GM19099 (cell line): Measurements from ENCODE around the gene DNPEP.
A peak's percentile ranks its signal among the peaks of the same experiment; 100 is the strongest.

Experiments
- POLR2A ChIP-seq: IDR thresholded peaks from 3 replicates; pipeline ENCODE4 v1.6.1; 2011; ENCODE audit warnings: low read depth; ENCODE audit not compliant: insufficient read length; ENCODE audit errors: extremely low read depth

DNPEP gene

GRCh38 chr2:219387306-219388120, at the start of gene DNPEP:
Gene DNPEP, minus strand, starts transcription at chr2:219387912. Its CDS starts 118 bp downstream, at chr2:219387794.
- TF ChIP-seq POLR2A = peak; percentile 60

DNA sequence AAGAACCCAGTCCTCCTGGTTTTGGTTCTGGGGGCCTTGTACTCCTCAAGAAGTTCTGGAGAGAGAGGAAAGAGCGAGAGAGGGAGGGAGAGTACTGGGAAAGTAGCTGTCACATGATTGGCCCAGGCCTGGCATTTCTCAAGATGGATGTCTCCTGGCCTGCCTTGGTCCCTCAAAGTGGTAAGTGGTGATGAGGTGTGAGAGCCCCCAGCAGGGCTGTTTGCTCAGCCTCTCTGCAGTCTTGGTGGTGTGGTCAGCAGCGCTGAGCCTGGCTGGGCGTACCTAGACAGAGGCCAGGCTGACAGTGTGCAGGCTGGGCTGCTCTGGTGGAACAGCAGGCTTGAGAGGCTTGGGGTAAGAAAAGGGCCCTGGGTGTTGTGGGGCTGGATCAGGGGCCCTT, 49.4 kb upstream of the DNPEP start:
- no peak for TF ChIP-seq POLR2A

GRCh38 chr2:219436491-219436890, 48.8 kb upstream of the DNPEP start:
- no peak for TF ChIP-seq POLR2A

GRCh38 chr2:219435701-219436100, 48.0 kb upstream of the DNPEP start:
- TF ChIP-seq POLR2A = no peak

GRCh38 chr2:219434718-219435525, 47.2 kb upstream of the DNPEP start, which contains the start of gene SPEG:
Gene SPEG, plus strand, starts transcription at chr2:219434843. Its CDS starts 135 bp downstream, at chr2:219434978.
- TF ChIP-seq POLR2A = no peak

DNA sequence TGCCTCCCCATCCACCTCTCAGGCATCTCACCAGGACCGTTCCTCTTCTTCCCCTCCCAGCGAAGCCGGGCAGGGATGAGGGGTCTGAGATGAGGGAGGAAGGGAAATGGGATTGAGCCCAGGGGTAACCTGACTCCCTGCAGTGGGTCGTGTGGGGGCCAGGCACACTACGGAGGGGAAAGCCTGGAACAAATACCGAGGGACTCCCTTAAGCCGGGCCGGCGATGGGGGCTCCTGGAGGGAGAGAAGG, 46.7 kb upstream of the DNPEP start:
- no peak for TF ChIP-seq POLR2A

GRCh38 chr2:219433666-219434467, 46.2 kb upstream of the DNPEP start:
- TF ChIP-seq POLR2A = no peak

GRCh38 chr2:219430633-219431615, 43.2 kb upstream of the DNPEP start:
- no peak for TF ChIP-seq POLR2A

DNA sequence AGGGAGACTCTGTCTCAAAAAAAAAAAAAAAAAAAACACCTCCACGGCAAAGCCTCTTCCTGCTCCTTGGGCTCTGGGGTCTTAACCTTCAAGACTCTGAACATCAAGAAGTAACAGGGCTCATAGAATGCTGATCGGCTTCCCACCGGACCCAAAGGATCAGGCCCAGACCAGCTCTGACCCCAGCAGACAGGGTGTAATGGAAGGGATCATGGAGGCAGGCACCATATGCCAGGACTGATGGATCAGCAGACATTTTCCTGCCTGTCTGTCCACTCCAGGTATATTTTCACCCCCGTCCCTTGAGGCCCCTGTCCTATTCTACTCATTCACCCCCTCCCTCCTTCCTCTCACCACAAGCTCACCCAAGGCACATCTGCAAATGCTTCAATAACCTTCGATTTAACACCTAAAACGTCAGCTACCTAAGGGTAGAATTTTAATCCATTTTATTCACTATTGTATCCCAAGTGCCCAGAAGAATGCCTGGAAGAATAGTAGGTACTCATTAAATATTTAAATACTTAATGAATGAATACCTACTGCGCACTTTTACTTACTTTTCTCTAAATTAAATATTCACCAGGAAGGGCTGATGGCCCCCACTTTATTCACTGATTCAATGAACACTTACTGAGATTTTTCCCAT, 42.4 kb upstream of the DNPEP start:
- no peak for TF ChIP-seq POLR2A

GRCh38 chr2:219428469-219428868, 40.8 kb upstream of the DNPEP start:
- TF ChIP-seq POLR2A = no peak

DNA sequence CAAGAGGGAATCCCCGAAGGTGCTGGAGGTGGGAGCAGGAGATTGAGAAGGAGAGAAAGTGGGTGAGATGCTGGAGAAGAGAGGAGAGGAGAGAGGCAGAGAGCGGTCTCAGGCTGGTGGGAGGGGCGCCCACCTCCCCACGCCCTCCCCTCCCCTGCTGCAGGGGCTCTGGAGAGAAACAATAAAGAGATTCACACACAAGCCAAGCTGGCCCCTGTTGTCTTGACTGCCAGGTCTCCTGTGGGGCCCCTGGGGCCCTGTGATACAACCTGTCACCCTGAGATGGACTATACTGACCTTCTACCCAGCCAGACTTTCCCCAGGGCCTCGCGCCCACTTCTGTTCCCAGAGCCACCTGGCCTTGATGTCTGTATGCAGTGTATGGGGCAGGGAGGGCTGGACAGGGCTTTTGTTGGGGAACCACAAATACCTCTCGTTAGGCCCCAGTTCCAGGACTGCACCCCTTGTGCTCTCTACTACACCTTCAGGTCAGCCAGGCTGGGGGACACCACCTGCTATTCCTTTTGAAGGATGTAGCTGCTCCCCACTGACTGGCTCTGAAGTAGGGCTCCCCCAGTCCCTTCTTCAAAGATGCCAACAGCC, 38.9 kb upstream of the DNPEP start:
- no peak for TF ChIP-seq POLR2A

GRCh38 chr2:219426068-219426443, 38.3 kb upstream of the DNPEP start:
- no peak for TF ChIP-seq POLR2A
